Muscle of leg (tissue), 11 donors: Measurements from ENCODE around the gene ACTN3. TPM values are rescaled to one million over a fixed set of nuclear protein-coding genes. Genes with fewer than 3 reads are reported as not detected.

Experiments used
- DNase-seq: peaks from one replicate; pipeline ENCODE4 v3.0.0; 2013
- H3K27ac ChIP-seq: one replicate; pipeline ENCODE4 v1.5.1; 2013; ENCODE audit warnings: mild to moderate bottlenecking, low read length, control low read depth
- H3K27me3 ChIP-seq: one replicate; pipeline ENCODE4 v1.6.1; 2013; ENCODE audit warnings: low read length; ENCODE audit not compliant: control insufficient read depth, insufficient read depth
- H3K36me3 ChIP-seq: one replicate; pipeline ENCODE4 v1.6.1; 2013; ENCODE audit warnings: low read length; ENCODE audit not compliant: control insufficient read depth, insufficient read depth
- H3K4me1 ChIP-seq: one replicate; pipeline ENCODE4 v1.6.1; 2013; ENCODE audit warnings: low read length; ENCODE audit not compliant: control insufficient read depth, insufficient read depth
- H3K4me3 ChIP-seq: one replicate; pipeline ENCODE4 v1.5.1; 2013; ENCODE audit warnings: low read length, control low read depth
- H3K9me3 ChIP-seq: replicated peaks from 2 replicates; pipeline ENCODE4 v1.6.1; 2013; ENCODE audit warnings: low read depth, low read length; ENCODE audit not compliant: control insufficient read depth
- WGBS: methylation state at CpG from one replicate; pipeline ENCODE4 v1.1.5; 2013; ENCODE audit warnings: missing lambda C conversion rate; ENCODE audit not compliant: insufficient coverage; 5-methylcytosine and 5-hydroxymethylcytosine counted together
- polyA plus RNA-seq, 8 donors: library from polyadenylated mRNA; unstranded; fragments of 120-200 nt; gene quantifications; one replicate each; pipeline versions ENCODE4 v1.2.1 to v1.2.3, GENCODE V29; 2013; ENCODE audit warnings: inconsistent platforms in 1 of 8, low replicate concordance in 1 of 8; ENCODE audit not compliant: insufficient read length in 8 of 8, insufficient read depth in 1 of 8
- total RNA-seq: library from RNA; stranded (reverse); fragments of 120-200 nt; gene quantifications from one replicate; pipeline ENCODE4 v1.2.4, GENCODE V29; 2013

The ACTN3 gene
- total and polyA plus RNA-seq, 9 donors = 8.3 to 162 (median 41.7) TPM

- H3K4me1 ChIP-seq = peaks cover 10% of the 10 kb centered on the region
- no peak for DNase-seq
- no peaks in the 10 kb centered on the region for H3K9me3 ChIP-seq
- peaks cover 12% of the 10 kb centered on the region for H3K27me3 ChIP-seq
- H3K27ac ChIP-seq = no peak overlapping the region
- WGBS = 88% methylated on average over 18 of the region's 20 CpGs
- no peak overlapping the region for H3K4me3 ChIP-seq
- peaks cover 18% of the 10 kb centered on the region for H3K36me3 ChIP-seq
Observed at GRCh38 chr11:66562907-66563583, 16.3 kb downstream of the ACTN3 start.

GRCh38 chr11:66563832-66564231 is 17.1 kb downstream of the ACTN3 start:
- Histone ChIP-seq H3K27me3 (peaks cover 7% of the 10 kb centered on the region), H3K4me3 (no peak overlapping the region), H3K9me3 (no peaks in the 10 kb centered on the region), H3K36me3 (peaks cover 18% of the 10 kb centered on the region), H3K27ac (no peak overlapping the region), H3K4me1 (peaks cover 13% of the 10 kb centered on the region)
- no peak for DNase-seq
- WGBS = 84% methylated on average over 2 of the region's 10 CpGs

- 94% methylated on average over 10 of the region's 14 CpGs for WGBS
- H3K27ac ChIP-seq = no peak overlapping the region
- H3K9me3 ChIP-seq = no peaks in the 10 kb centered on the region
- no peak for DNase-seq
- peaks cover 4% of the 10 kb centered on the region for H3K27me3 ChIP-seq
- no peak overlapping the region for H3K4me3 ChIP-seq
- peaks cover 10% of the 10 kb centered on the region for H3K4me1 ChIP-seq
- peaks cover 18% of the 10 kb centered on the region for H3K36me3 ChIP-seq
Observed at GRCh38 chr11:66564538-66564937, 17.8 kb downstream of the ACTN3 start.

- Histone ChIP-seq H3K4me1 (peaks cover 10% of the 10 kb centered on the region), H3K4me3 (no peak overlapping the region), H3K27ac (no peak overlapping the region), H3K9me3 (no peaks in the 10 kb centered on the region), H3K27me3 (peaks cover 4% of the 10 kb centered on the region), H3K36me3 (peaks cover 18% of the 10 kb centered on the region)
- no peak for DNase-seq
- no CpG with 5 or more reads among the region's 5 CpGs for WGBS
Observed at GRCh38 chr11:66564984-66565383, 18.3 kb downstream of the ACTN3 start.

DNA sequence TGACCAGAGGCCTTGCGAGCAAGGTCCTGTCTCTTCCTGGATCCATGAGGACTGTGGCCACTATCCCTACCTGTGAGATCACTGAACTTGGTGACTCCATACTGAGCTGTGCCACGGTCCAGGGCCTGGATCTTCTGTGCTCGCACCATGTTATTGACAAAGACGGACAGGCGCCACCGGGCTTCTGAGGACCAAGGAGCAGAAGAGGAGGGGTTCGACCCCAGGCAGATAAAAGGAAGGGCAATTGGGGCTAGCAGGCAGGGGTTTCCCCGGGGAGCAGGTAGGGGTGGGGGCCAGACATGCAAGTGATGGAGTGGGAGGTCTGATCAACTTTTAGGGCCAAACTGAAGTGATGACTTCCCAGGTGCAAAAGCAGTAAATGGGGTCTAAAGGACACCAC is 19.5 kb downstream of the ACTN3 start:
- Histone ChIP-seq H3K4me1 (peaks cover 10% of the 10 kb centered on the region), H3K4me3 (no peak overlapping the region), H3K27me3 (peaks cover 4% of the 10 kb centered on the region), H3K9me3 (no peaks in the 10 kb centered on the region), H3K36me3 (peaks cover 18% of the 10 kb centered on the region), H3K27ac (no peak overlapping the region)
- no peak for DNase-seq
- WGBS = 93% methylated on average over 8 of the region's 8 CpGs

DNA sequence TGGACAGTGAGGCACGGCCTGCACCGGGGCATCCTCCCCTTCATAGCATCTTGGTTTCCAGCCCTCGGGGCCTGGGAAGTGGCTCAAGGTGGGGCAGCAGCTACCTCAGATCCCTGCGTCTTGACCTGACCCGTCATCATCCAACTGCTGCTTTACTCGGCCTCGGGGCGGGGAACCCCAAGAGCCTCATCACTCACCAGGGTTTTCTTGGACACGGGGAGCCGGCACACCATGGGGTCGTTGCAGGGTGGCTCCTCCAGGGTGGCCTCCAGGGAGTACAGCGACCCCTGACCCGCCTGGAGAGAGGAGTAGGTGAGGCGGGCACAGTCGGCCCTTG is 21.1 kb downstream of the ACTN3 start:
- Histone ChIP-seq H3K9me3 (no peaks in the 10 kb centered on the region), H3K4me3 (peak overlapping the region; percentile 37), H3K27me3 (peaks cover 4% of the 10 kb centered on the region), H3K4me1 (peaks cover 10% of the 10 kb centered on the region), H3K36me3 (peaks cover 15% of the 10 kb centered on the region), H3K27ac (no peak overlapping the region)
- WGBS = 29% methylated on average over 10 of the region's 15 CpGs
- DNase-seq = no peak

DNA sequence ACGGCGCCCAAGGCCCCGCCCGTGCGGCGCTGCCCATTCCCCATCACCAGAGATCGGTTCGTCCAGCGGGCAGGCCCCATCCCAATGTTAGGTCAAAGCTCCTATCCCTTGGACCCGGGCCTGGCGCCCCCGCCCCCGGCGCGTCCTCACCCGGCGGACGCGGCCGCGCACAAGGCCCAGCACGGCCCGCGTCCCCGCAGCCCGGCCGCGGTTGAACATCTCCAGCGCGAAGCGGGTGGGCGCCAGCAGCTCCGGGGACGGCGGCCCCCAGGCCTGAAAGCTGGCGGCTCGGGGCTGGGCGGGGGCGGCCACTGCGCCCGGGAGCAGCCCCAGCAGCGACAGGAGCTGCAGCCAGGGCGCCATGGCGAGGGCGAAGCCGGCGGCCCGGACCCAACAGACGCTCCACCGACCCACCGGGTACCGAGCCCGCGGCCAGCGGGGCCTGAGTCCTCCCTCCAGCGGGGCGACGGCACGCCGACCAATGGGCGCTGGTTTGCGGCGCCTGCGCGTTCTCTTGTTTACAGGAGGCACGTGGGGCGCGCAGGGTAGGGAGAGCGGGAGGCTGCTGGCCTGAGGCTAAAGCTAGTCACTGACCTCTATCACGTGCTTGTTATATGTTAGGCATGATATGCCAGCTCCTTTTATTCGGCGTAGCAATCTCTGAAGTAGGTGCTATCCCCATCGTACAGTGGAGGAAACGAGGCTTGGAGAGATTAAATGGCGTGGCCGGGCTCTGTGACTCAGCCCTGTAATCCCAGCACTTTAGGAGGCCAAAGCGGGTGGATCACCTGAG is 21.6 kb downstream of the ACTN3 start, which contains the start of gene CTSF:
Gene CTSF (minus strand): TSS at position 483 of the 793 bp plus-strand sequence. CDS start 120 bp downstream, at position 363.
- Histone ChIP-seq H3K36me3 (peaks cover 10% of the 10 kb centered on the region), H3K4me1 (peaks cover 10% of the 10 kb centered on the region), H3K4me3 (peak within 1 kb of the TSS; percentile 37), H3K27ac (no peak within 1 kb of the TSS), H3K27me3 (peaks cover 4% of the 10 kb centered on the region), H3K9me3 (no peaks in the 10 kb centered on the region)
- DNase-seq = peak; percentile 86
- WGBS = 4% methylated on average over 76 of the region's 77 CpGs

DNA sequence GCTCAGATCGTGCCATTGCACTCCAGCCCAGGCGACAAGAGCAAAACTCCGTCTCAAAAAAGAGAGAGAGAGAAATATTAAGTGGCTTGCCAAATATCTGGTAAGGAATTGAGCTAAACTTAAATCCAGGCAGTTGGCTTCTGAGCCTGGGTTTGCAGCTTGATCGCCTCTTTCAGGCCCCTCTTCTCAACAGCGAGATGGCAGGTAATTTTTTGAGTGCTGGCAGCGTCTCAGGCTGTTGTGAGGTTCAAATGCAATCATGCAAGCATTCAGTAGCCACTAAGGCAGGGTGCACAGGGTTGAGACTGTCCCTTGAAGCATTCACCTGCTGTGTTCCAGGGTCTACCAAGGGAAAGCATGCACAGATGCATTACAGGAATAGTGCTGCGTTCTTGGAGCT is 22.4 kb downstream of the ACTN3 start:
- peaks cover 10% of the 10 kb centered on the region for H3K4me1 ChIP-seq
- no peaks in the 10 kb centered on the region for H3K9me3 ChIP-seq
- H3K4me3 ChIP-seq = no peak overlapping the region
- peaks cover 4% of the 10 kb centered on the region for H3K27me3 ChIP-seq
- no peak overlapping the region for H3K27ac ChIP-seq
- 72% methylated on average over 7 of the region's 7 CpGs for WGBS
- no peak for DNase-seq
- H3K36me3 ChIP-seq = peaks cover 5% of the 10 kb centered on the region

GRCh38 chr11:66570079-66570849 is 23.6 kb downstream of the ACTN3 start:
- no peaks in the 10 kb centered on the region for H3K9me3 ChIP-seq
- no peak overlapping the region for H3K27ac ChIP-seq
- 18% methylated on average over 2 of the region's 5 CpGs for WGBS
- peaks cover 4% of the 10 kb centered on the region for H3K36me3 ChIP-seq
- DNase-seq = no peak
- H3K4me1 ChIP-seq = peaks cover 10% of the 10 kb centered on the region
- no peak overlapping the region for H3K4me3 ChIP-seq
- peaks cover 4% of the 10 kb centered on the region for H3K27me3 ChIP-seq

GRCh38 chr11:66570850-66571180 is 24.1 kb downstream of the ACTN3 start:
- peaks cover 2% of the 10 kb centered on the region for H3K36me3 ChIP-seq
- peaks cover 4% of the 10 kb centered on the region for H3K27me3 ChIP-seq
- 100% methylated on average over 1 of the region's 2 CpGs for WGBS
- no peak overlapping the region for H3K27ac ChIP-seq
- H3K4me1 ChIP-seq = peaks cover 10% of the 10 kb centered on the region
- no peaks in the 10 kb centered on the region for H3K9me3 ChIP-seq
- DNase-seq = no peak
- no peak overlapping the region for H3K4me3 ChIP-seq
